Calu3 (cell line): ENCODE results near the gene FBXW11. TPM values are rescaled to one million over a fixed set of nuclear protein-coding genes. Genes with fewer than 3 reads are reported as not detected.
"Not testable (repeated sequence)": the region's sequence is repeated elsewhere in the genome, so short reads cannot be mapped to it uniquely, and the experiment has no call there.

Experiments
- BruUV-seq: library from RNA; stranded (reverse); fragments of 400-500 nt; replicated peaks from 2 replicates; lab custom pipeline; 2021; lab: Mats Ljungman, UMichigan
- CTCF ChIA-PET: fragments of 300-600 bp; sonication (Branson Sonifier 250); formaldehyde crosslinking; loops from one replicate; lab custom pipeline; 2022; ENCODE audit warnings: antibody characterized with exemption; lab: Charles Lee
- DNase-seq: peaks from one replicate; pipeline ENCODE4 v3.0.0; 2022
- H3K27ac Mint-ChIP-seq: one replicate; pipeline ENCODE4 v1.8.0; 2022; ENCODE audit warnings: mixed read lengths; ENCODE audit not compliant: unreplicated experiment
- H3K27me3 Mint-ChIP-seq: one replicate; pipeline ENCODE4 v1.8.0; 2022; ENCODE audit warnings: mixed read lengths; ENCODE audit not compliant: unreplicated experiment
- H3K36me3 Mint-ChIP-seq: one replicate; pipeline ENCODE4 v1.8.0; 2022; ENCODE audit warnings: mild to moderate bottlenecking, moderate library complexity, mixed read lengths; ENCODE audit not compliant: insufficient read depth, unreplicated experiment
- H3K4me1 Mint-ChIP-seq: one replicate; pipeline ENCODE4 v1.8.0; 2022; ENCODE audit warnings: mild to moderate bottlenecking, low read depth, mixed read lengths; ENCODE audit not compliant: unreplicated experiment
- H3K4me3 Mint-ChIP-seq: one replicate; pipeline ENCODE4 v1.8.0; 2022; ENCODE audit warnings: mild to moderate bottlenecking, low read depth, moderate library complexity, mixed read lengths; ENCODE audit not compliant: unreplicated experiment
- H3K9me3 Mint-ChIP-seq: one replicate; pipeline ENCODE4 v1.8.0; 2022; ENCODE audit warnings: low read depth, mixed read lengths; ENCODE audit not compliant: unreplicated experiment
- intact Hi-C: fragments of 100-400 bp; cut with micrococcal nuclease; formaldehyde crosslinking; loops from one replicate; pipeline ENCODE4 v1.10.0; 2022; ENCODE audit not compliant: unreplicated experiment
- total RNA-seq: library from RNA; stranded (reverse); gene quantifications from 2 replicates; pipeline ENCODE4 v1.2.3, GENCODE V29; 2022
- TF ChIP-seq, protein P1 (sequence below): fragments of 200-600 bp; IDR thresholded peaks from one replicate; pipeline ENCODE4 v1.8.0; 2022; ENCODE audit warnings: antibody characterized with exemption; ENCODE audit not compliant: unreplicated experiment

The FBXW11 gene
- total RNA-seq, 1 experiment from 2014 or later = 63.3 TPM

DNA sequence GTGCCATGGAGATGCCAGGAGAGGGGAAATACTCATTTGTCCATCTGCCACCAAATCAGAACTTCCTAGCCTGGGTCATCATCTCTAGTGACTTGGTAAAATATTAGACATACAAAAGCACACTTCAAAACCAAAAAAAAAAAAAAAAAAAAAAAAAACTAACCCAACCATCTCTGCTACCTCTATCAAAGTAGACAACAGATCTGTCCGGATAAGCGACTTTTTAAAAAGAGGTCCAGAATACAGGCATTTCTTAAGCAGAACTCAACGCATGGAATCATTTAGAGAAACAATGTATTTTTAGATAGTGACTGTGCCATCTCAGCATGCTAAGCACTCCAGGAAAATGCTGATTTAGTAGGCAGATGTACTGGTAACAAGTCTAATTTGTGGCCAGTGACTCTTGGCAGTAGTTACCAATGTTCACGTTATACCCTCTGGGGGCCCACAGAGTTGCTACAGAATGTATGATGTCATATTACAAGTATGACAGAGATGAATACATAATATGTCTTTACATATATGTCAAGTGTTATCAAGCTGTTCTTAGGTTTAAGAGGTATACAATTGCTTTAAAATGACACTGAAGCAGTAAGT is 113.0 kb downstream of the FBXW11 start:
- no TSS peak for BruUV-seq
- DNase-seq = no peak
- CTCF ChIA-PET = interaction anchor here (0.7 kb wide), 2 partner anchors 225 to 241 kb away, joined by 4 to 7 read pairs; no protein-coding TSS in a partner anchor
- Mint-ChIP-seq H3K36me3 (peaks cover 19% of the 10 kb centered on the region), H3K27me3 (no peaks in the 10 kb centered on the region), H3K4me1 (no peaks in the 10 kb centered on the region), H3K4me3 (no peak overlapping the region), H3K27ac (no peak overlapping the region), H3K9me3 (no peaks in the 10 kb centered on the region)
- TF ChIP-seq, protein P1, sequence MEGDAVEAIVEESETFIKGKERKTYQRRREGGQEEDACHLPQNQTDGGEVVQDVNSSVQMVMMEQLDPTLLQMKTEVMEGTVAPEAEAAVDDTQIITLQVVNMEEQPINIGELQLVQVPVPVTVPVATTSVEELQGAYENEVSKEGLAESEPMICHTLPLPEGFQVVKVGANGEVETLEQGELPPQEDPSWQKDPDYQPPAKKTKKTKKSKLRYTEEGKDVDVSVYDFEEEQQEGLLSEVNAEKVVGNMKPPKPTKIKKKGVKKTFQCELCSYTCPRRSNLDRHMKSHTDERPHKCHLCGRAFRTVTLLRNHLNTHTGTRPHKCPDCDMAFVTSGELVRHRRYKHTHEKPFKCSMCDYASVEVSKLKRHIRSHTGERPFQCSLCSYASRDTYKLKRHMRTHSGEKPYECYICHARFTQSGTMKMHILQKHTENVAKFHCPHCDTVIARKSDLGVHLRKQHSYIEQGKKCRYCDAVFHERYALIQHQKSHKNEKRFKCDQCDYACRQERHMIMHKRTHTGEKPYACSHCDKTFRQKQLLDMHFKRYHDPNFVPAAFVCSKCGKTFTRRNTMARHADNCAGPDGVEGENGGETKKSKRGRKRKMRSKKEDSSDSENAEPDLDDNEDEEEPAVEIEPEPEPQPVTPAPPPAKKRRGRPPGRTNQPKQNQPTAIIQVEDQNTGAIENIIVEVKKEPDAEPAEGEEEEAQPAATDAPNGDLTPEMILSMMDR = no peak
- intact Hi-C loops = no loop called here

DNA sequence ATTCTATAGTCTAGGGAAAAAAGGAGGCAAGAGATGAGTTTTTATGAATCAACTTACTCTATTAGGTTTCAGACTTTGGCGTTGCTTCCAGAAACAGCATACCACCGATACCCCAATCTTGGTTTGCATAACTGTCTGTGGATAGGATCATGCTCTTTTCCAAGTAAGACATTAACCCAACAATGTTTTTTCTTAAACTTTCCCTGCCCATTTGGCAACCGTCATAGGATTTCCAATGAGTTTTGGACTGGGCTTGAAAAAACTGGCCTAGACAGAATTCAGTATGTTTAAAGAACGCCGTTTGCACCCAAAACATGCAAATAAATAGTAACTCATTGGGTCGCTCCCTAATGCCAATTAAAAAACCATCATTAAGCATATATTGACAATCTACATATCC is 114.8 kb downstream of the FBXW11 start:
- DNase-seq = no peak
- H3K27ac Mint-ChIP-seq = no peak overlapping the region
- no peaks in the 10 kb centered on the region for H3K4me1 Mint-ChIP-seq
- H3K27me3 Mint-ChIP-seq = no peaks in the 10 kb centered on the region
- intact Hi-C loops = no loop called here
- no TSS peak for BruUV-seq
- no peaks in the 10 kb centered on the region for H3K9me3 Mint-ChIP-seq
- TF ChIP-seq, protein P1 = no peak
- no peak overlapping the region for H3K4me3 Mint-ChIP-seq
- CTCF ChIA-PET = no interaction called here
- peaks cover 27% of the 10 kb centered on the region for H3K36me3 Mint-ChIP-seq

DNA sequence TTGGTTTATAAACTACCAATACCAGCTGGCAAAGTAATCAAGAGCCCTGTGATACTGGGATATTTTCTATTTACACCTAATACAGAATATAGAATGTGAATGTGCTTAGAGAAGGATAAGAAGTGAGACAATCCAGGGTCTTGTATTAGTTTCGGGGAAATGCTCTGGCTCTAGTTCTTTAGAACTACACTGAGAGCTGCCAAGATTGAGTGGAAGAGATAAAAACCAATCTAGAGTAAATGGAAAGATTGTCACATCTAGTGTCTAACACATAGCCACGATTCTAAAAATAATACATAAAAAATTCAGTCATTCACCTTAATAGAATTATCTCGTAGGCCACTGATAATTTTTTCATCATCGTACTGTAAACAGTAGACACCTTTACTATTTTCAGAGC is 115.3 kb downstream of the FBXW11 start:
- Mint-ChIP-seq H3K4me1 (no peaks in the 10 kb centered on the region), H3K36me3 (peaks cover 27% of the 10 kb centered on the region), H3K27me3 (no peaks in the 10 kb centered on the region), H3K4me3 (no peak overlapping the region), H3K27ac (no peak overlapping the region), H3K9me3 (no peaks in the 10 kb centered on the region)
- intact Hi-C loops = no loop called here
- DNase-seq = no peak
- no TSS peak for BruUV-seq
- TF ChIP-seq, protein P1 = no peak
- CTCF ChIA-PET = no interaction called here

DNA sequence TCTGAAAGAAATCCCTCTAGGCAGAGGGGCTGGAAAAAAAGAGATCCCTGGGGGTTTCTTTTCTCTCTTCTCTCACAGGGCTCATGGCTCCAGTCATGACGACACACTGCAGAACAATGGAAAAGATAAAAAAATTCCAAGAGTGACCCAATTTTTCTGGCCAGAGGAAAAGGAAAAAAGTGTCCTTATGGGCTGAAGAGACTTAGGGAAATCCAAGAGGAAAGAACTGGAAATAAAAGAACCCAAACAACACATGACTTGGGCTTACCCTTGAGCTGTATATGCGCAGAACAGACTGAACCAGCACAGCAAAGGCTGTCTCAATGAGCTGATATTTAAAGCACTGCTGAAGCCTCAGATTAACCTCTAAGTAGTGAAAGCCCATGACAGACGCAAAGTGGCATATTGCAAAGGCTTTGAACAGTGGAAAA is 118.4 kb downstream of the FBXW11 start:
- peaks cover 30% of the 10 kb centered on the region for H3K36me3 Mint-ChIP-seq
- no peak overlapping the region for H3K27ac Mint-ChIP-seq
- CTCF ChIA-PET = interaction anchor here (0.7 to 1.5 kb wide), 2 partner anchors 13 to 171 kb away, joined by 3 to 6 read pairs; no protein-coding TSS in a partner anchor
- DNase-seq = no peak
- BruUV-seq = no TSS peak
- H3K4me1 Mint-ChIP-seq = no peaks in the 10 kb centered on the region
- H3K4me3 Mint-ChIP-seq = no peak overlapping the region
- H3K9me3 Mint-ChIP-seq = no peaks in the 10 kb centered on the region
- TF ChIP-seq, protein P1 = no peak
- H3K27me3 Mint-ChIP-seq = no peaks in the 10 kb centered on the region
- intact Hi-C loops = no loop called here

DNA sequence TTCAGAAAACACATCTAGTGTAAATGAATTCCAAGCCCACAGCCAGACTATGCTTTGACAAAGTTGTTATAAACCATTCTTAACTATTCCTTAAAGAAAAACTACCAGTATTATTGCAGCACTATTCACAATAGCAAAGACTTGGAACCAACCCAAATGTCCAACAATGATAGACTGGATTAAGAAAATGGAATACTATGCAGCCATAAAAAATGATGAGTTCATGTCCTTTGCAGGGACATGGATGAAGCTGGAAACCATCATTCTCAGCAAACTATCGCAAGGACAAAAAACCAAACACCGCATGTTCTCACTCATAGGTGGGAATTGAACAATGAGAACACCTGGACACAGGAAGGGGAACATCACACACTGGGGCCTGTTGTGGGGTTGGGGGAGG is 120.4 kb downstream of the FBXW11 start:
- intact Hi-C loops, H3K9me3 Mint-ChIP-seq, CTCF ChIA-PET, H3K4me1 Mint-ChIP-seq, H3K4me3 Mint-ChIP-seq, DNase-seq, H3K27ac Mint-ChIP-seq, BruUV-seq, H3K27me3 Mint-ChIP-seq: not testable (repeated sequence)
- peaks cover 30% of the 10 kb centered on the region for H3K36me3 Mint-ChIP-seq
